Panc1 (cell line): ENCODE results near the gene INPP5D. TPM values are rescaled to one million over a fixed set of nuclear protein-coding genes. Genes with fewer than 3 reads are reported as not detected.

Experiments
- ATAC-seq: fragments of 200-7000 bp; cut with Tn5 transposase; 2 replicates; pipeline ENCODE4 v1.9.1; 2020; ENCODE audit warnings: mild to moderate bottlenecking, moderate library complexity
- BruUV-seq: library from RNA; stranded (reverse); fragments of 400-500 nt; replicated peaks from 2 replicates; lab custom pipeline; 2021; lab: Mats Ljungman, UMichigan
- CTCF ChIA-PET: fragments of 300-600 bp; sonication (Branson Sonifier 250); formaldehyde crosslinking; loops from one replicate; lab custom pipeline; 2022; ENCODE audit warnings: antibody characterized with exemption; lab: Charles Lee
- POLR2A ChIA-PET: fragments of 300-600 bp; sonication (Branson Sonifier 250); formaldehyde crosslinking; loops from one replicate; lab custom pipeline; 2022; ENCODE audit warnings: antibody characterized with exemption; lab: Charles Lee
- DNase-seq: peaks from one replicate; pipeline ENCODE4 v3.0.0-alpha.2; 2010; ENCODE audit warnings: low read depth, low spot score
- H3K27ac ChIP-seq: 2 replicates; pipeline ENCODE4 v1.5.1; 2011; ENCODE audit warnings: mild to moderate bottlenecking, low read length, inconsistent platforms
- H3K27me3 ChIP-seq: fragments of 200-500 bp; sonication (Bioruptor generic); 2 replicates; pipeline ENCODE4 v1.6.0; 2014; ENCODE audit warnings: low read length, inconsistent platforms; ENCODE audit not compliant: control insufficient read depth, insufficient read depth
- H3K36me3 ChIP-seq: fragments of 200-500 bp; sonication (Bioruptor generic); 2 replicates; pipeline ENCODE4 v1.5.1; 2014; ENCODE audit warnings: inconsistent platforms, mild to moderate bottlenecking, low read length, moderate library complexity; ENCODE audit not compliant: control insufficient read depth, insufficient read depth
- H3K4me1 ChIP-seq: 2 replicates; pipeline ENCODE4 v1.5.1; 2011; ENCODE audit warnings: inconsistent platforms, mild to moderate bottlenecking, low read length, moderate library complexity; ENCODE audit not compliant: control insufficient read depth, insufficient read depth
- H3K4me3 ChIP-seq, 2 experiments: 2 replicates each; pipeline ENCODE4 v1.5.1; 2011 to 2012; ENCODE audit warnings: low read depth in 2 of 2, low read length in 2 of 2, mild to moderate bottlenecking in 2 of 2, inconsistent platforms in 1 of 2, moderate library complexity in 1 of 2
- H3K9me3 ChIP-seq: fragments of 200-500 bp; sonication (Bioruptor generic); 2 replicates; pipeline ENCODE4 v1.5.1; 2014; ENCODE audit warnings: low read depth, mild to moderate bottlenecking, inconsistent platforms, low read length, moderate library complexity; ENCODE audit not compliant: control insufficient read depth, insufficient read depth
- CTCF ChIP-seq: fragments of 450-650 bp; IDR thresholded peaks from 2 replicates; pipeline ENCODE4 v1.5.1; 2017; ENCODE audit warnings: mild to moderate bottlenecking
- POLR2AphosphoS5 ChIP-seq: IDR thresholded peaks from 2 replicates; pipeline ENCODE4 v1.6.1; 2012; ENCODE audit warnings: mild to moderate bottlenecking, low read depth, low read length, moderate library complexity
- REST ChIP-seq, 2 experiments: IDR thresholded peaks; 2 replicates each; pipeline ENCODE4 v1.6.1; 2011 to 2012; ENCODE audit warnings: low read depth in 2 of 2, control low read depth in 1 of 2, low read length in 1 of 2, mild to moderate bottlenecking in 1 of 2, moderate library complexity in 1 of 2; ENCODE audit not compliant: insufficient read depth in 1 of 2
- SIN3A ChIP-seq: IDR thresholded peaks from 2 replicates; pipeline ENCODE4 v1.6.1; 2012; ENCODE audit warnings: low read depth, mild to moderate bottlenecking, low read length, moderate library complexity, borderline replicate concordance; ENCODE audit not compliant: insufficient read depth
- TCF7L2 ChIP-seq: IDR thresholded peaks from 2 replicates; pipeline ENCODE4 v1.6.1; 2011; ENCODE audit warnings: mild to moderate bottlenecking, low read depth, low read length, inconsistent platforms
- in situ Hi-C: cut with HindIII; loops from 2 replicates; pipeline ENCODE4 v1.10.0; 2016; ENCODE audit warnings: low sequenced_read_pairs, low pct_unique_long_range_greater_than_20kb
- intact Hi-C: fragments of 100-400 bp; cut with micrococcal nuclease; formaldehyde crosslinking; loops from one replicate; pipeline ENCODE4 v1.10.0; 2022; ENCODE audit not compliant: unreplicated experiment
- total RNA-seq: library from RNA; stranded (reverse); gene quantifications from one replicate; pipeline ENCODE4 v1.2.1, GENCODE V29; 2021; ENCODE audit not compliant: unreplicated experiment

The INPP5D gene
- total RNA-seq, 1 experiment from 2014 or later = 0.39 TPM

- Histone ChIP-seq H3K9me3 (no peaks in the 10 kb centered on the region), H3K4me1 (peaks cover 9% of the 10 kb centered on the region), H3K4me3 (no peak overlapping the region), H3K27ac (no peak overlapping the region; the same call in 1 of the 2 replicates), H3K27me3 (no peaks in the 10 kb centered on the region), H3K36me3 (no peaks in the 10 kb centered on the region)
- DNase-seq (no peak), ATAC-seq (no peak)
- ChIA-PET CTCF (no interaction called here), POLR2A (no interaction called here)
- TF ChIP-seq SIN3A (no peak), CTCF (no peak), POLR2AphosphoS5 (no peak), TCF7L2 (no peak), REST (IDR thresholded peaks at IDR 0.05; ENCODE audit: insufficient read depth in 1 of 2, low read depth in 2 of 2, low read length in 1 of 2) (no peak)
- in situ Hi-C loops (no loop called here), intact Hi-C loops (no loop called here)
- no TSS peak for BruUV-seq
Observed at GRCh38 chr2:233013650-233014049, 46.5 kb upstream of the INPP5D start.

GRCh38 chr2:233015019-233015645 is 45.0 kb upstream of the INPP5D start:
- Histone ChIP-seq H3K4me1 (peaks cover 9% of the 10 kb centered on the region), H3K27me3 (no peaks in the 10 kb centered on the region), H3K36me3 (no peaks in the 10 kb centered on the region), H3K4me3 (no peak overlapping the region), H3K27ac (no peak overlapping the region), H3K9me3 (no peaks in the 10 kb centered on the region)
- in situ Hi-C loops = no loop called here
- no peak for TF ChIP-seq CTCF
- TF ChIP-seq REST (IDR thresholded peaks at IDR 0.05; ENCODE audit: insufficient read depth in 1 of 2, low read depth in 2 of 2, low read length in 1 of 2) = no peak
- TF ChIP-seq POLR2AphosphoS5 = no peak
- TF ChIP-seq TCF7L2 = no peak
- TF ChIP-seq SIN3A = no peak
- no peak for DNase-seq
- CTCF ChIA-PET = no interaction called here
- POLR2A ChIA-PET = no interaction called here
- no peak for ATAC-seq
- intact Hi-C loops = no loop called here
- BruUV-seq = no TSS peak
